IPS DF 19.7 (cell line): ENCODE measurements around the gene ANKRD10.

Source experiments
- DNase-seq: peaks from one replicate; pipeline ENCODE4 v3.0.0-alpha.2; 2013; ENCODE audit warnings: low read depth, low spot score

The ANKRD10 gene

DNA sequence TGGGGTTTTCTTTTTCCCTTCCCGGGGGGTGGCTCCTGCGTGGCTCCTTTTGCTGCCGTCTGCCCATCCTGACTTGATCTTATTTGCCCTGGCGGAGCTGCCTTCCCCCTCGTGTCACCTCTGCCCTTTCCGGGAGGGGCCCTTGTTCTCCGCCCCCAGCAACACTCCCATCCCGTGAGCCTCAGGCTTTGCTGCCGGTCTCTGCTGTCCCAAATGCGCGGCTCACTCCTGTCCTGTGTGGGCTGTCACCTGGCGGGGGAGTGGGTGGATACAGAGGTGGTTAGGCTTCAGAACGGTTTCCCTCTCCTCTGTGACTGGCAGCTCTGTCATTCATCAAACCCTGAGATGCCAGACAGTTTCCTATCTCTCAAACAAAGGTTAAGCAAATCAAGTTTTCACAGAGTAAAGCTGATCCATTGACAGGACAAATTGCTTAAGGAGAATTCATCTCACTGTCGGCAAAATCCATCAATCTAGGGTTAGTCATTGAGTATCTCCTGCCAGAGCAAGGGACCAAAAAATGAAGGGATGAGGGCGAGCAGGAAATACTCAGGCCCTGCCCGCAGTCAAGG lies 84.0 kb downstream of the ANKRD10 start:
- no peak for DNase-seq

- no peak for DNase-seq
Observed at GRCh38 chr13:110830331-110830730, 84.5 kb downstream of the ANKRD10 start.

DNA sequence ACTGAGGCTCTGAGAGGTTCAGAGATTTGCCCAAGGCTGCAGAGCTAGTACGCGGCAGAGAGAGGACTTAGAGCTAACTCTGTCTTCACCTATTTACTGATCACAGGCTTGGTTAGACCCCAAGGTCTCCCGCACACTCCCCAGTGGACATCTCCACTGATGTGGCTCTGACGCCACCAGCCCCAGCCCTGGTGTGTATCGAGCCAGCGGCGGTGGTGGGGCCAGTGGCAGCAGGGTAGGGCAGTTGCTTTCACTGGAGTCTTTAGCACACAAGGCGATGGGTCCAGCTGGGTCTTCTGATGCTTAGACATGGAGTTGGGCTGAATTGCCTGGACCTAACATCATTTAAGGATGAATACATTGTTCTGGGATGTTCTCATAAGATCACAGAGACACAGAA lies 85.4 kb downstream of the ANKRD10 start:
- no peak for DNase-seq

- no peak for DNase-seq
Observed at GRCh38 chr13:110828705-110829104, 86.2 kb downstream of the ANKRD10 start.
